Fibroblast of the aortic adventitia (primary cell): ENCODE data around the gene SLC2A10. TPM values are rescaled to one million over a fixed set of nuclear protein-coding genes. Genes with fewer than 3 reads are reported as not detected.
A peak's percentile ranks its signal among the peaks of the same experiment; 100 is the strongest.

Experiments used
- DNase-seq: peaks from one replicate; pipeline ENCODE4 v3.0.0-alpha.2; 2010; ENCODE audit warnings: low read depth
- H3K4me3 ChIP-seq: 2 replicates; pipeline ENCODE4 v1.5.1; 2011; ENCODE audit warnings: low read depth, mild to moderate bottlenecking, control low read depth, low read length, moderate library complexity
- total RNA-seq: library from RNA; depleted of rRNA; stranded (reverse); fragments of >200 nt; gene quantifications from 2 replicates; pipeline ENCODE4 v1.2.3, GENCODE V29; 2012; ENCODE audit warnings: low replicate concordance
- TF ChIP-seq, protein P1 (sequence below): IDR thresholded peaks from 2 replicates; pipeline ENCODE4 v1.5.1; 2011; ENCODE audit warnings: mild to moderate bottlenecking, low read length, control low read depth, inconsistent platforms; ENCODE audit not compliant: insufficient read depth

Gene SLC2A10
- total RNA-seq, 1 donor, result 43.4 TPM

DNA sequence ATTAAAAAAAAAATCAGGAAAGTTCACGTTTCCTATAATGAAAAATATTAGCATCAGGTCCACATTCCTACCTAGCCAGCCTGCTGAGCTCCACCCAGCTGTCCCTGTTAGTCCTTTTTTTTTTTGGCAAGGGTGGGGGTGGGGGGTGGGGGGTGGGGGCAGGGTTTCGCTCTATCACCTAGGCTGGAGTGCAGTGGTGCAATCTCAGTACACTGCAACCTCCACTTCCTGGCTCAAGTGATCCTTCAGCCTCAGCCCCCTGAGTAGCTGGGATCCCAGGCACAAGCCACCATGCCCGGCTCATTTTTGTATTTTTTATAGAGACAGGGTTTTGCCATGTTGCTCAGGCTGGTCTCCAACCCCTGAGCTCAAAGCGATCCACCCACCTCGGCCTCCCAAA lies 7.5 kb upstream of the SLC2A10 start:
- H3K4me3 ChIP-seq, result no peak overlapping the region
- DNase-seq, result no peak
- TF ChIP-seq, protein P1, sequence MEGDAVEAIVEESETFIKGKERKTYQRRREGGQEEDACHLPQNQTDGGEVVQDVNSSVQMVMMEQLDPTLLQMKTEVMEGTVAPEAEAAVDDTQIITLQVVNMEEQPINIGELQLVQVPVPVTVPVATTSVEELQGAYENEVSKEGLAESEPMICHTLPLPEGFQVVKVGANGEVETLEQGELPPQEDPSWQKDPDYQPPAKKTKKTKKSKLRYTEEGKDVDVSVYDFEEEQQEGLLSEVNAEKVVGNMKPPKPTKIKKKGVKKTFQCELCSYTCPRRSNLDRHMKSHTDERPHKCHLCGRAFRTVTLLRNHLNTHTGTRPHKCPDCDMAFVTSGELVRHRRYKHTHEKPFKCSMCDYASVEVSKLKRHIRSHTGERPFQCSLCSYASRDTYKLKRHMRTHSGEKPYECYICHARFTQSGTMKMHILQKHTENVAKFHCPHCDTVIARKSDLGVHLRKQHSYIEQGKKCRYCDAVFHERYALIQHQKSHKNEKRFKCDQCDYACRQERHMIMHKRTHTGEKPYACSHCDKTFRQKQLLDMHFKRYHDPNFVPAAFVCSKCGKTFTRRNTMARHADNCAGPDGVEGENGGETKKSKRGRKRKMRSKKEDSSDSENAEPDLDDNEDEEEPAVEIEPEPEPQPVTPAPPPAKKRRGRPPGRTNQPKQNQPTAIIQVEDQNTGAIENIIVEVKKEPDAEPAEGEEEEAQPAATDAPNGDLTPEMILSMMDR, result no peak

DNA sequence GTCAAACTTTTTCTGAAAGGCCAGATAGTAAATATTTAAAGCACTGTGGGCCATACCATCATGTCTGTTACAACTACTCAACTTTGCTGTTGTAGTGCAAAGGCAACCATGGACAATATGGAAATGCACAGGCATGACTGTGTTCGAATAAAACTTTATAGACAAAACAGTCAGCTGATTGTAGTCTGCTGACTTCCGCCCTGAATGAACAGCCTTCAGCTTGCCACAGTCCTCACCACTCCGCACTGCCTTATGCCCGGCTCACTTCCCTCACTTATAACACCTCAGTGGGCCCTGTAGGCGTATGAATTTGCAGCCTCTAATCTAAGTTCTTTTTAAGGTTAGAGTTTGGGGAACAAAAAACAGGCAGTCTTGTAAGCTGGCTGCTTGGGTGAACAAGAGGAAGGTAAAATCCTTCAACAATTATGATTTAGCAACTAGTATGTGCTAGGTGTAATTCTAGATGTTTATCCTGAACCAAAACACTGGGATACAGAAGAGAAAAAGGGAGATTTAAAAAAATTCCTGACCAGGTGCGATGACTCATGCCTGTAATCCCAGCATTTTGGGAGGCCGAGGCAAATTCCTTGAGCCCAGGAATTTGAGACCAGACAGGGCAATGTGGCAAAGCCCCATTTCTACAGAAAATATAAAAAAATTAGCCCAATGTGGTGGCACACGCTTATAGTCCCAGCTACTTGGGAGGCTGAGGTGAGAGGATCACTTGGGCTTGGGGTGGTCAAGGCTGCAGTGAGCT lies 6.8 kb upstream of the SLC2A10 start:
- TF ChIP-seq, protein P1, result no peak
- DNase-seq, result no peak
- H3K4me3 ChIP-seq, result no peak overlapping the region

DNA sequence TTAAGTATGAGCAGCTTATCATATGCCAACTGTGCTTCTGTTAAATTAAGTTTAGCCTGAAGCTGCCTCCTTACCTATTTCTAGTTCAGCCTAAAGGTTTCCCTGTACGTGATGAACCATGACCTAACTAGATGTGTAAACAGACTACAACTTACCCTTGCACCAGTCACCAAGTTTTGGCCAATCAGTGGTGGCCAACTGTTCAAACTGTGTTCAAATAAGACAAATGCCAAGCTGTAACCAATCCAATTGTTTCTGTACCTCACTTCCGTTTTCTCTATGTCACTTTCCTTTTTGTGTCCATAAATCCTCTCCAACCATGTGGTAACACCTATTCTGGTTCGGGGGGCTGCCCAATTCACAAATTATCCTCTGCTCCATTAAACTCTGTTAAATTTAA lies 6.0 kb upstream of the SLC2A10 start:
- H3K4me3 ChIP-seq, result no peak overlapping the region
- TF ChIP-seq, protein P1, result no peak
- DNase-seq, result no peak

DNA sequence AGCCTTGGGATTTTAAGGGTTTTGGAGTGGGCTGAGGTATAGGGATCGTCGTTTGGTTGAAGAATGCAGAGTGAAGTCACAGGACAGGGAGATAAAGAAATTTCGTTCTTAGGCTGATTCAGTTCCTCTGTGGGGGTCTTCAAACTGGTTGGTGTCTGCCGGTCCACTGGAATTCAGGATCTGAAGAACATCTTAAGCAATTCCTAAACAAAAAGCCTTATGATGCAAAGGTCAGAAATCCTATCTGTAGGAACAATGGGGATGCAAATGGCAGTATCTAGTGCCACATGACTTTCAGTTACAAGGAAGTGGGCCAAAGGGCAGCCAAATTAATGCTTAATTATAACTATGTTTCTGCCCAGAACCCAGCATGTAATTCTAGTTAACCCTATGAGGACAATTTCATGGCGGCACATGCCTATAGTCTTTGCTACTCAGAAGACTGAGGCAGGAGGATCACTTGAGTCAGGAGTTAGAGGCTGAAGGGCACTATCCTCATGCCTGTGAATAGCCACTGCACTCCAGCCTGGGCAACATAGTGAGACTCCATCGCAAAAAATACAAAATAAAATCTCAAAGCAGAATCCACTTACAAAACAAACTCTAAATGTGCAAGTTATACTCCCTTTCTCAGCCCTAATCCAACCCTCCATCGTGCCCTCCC lies 4.6 kb upstream of the SLC2A10 start:
- TF ChIP-seq, protein P1, result no peak
- H3K4me3 ChIP-seq, result no peak overlapping the region
- DNase-seq, result peak; percentile 51

DNA sequence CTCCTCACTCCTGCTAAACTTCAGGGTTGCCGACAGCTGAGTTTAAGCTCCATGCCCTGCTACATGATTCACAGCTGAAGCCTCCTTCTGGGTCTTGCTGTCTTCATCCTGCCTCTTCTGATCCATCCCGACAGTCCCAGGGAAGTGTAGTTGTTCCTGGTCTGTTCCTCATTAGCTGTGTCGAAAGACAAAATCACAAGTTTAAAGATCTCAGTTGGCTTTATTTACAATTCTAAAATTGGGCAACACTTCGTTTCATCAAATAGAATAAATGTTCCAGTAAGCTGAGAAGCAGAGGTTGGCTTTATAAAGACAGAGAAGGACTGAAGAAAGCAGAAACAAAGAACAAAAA lies 4.1 kb upstream of the SLC2A10 start:
- TF ChIP-seq, protein P1, result no peak
- H3K4me3 ChIP-seq, result no peak overlapping the region
- DNase-seq, result peak; percentile 64

DNA sequence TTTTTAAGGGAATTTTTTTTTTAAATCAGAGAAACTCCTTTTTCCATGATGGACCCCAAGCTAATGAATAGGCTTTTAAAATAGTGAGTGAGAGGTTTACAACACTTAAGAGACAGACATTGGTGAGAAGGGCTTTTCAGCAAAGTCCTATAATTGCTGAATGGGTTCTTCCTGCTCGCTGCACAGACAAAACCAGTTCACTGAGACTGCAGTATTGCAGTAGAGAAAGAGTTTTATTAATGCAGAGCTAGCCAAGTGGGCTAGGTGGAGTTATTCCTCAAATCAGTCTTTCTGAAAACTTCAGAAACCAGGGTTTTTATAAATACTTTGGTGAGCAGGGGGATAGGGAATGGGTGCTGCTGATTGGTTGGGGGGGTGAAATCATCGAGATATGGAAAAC lies 3.2 kb upstream of the SLC2A10 start:
- TF ChIP-seq, protein P1, result no peak
- no peak overlapping the region for H3K4me3 ChIP-seq
- no peak for DNase-seq
